GM23248 (cell line): ENCODE data around the gene ALK.

ENCODE experiments used
- EZH2 ChIP-seq: fragments of 200-600 bp; sonication (generic); IDR thresholded peaks from 2 replicates; pipeline ENCODE4 v1.6.1; 2018; ENCODE audit warnings: antibody characterized with exemption, mild to moderate bottlenecking; ENCODE audit not compliant: insufficient read depth, poor library complexity, severe bottlenecking
- EZH2phosphoT487 ChIP-seq: fragments of 200-600 bp; sonication (generic); IDR thresholded peaks from 2 replicates; pipeline ENCODE4 v1.6.1; 2018; ENCODE audit warnings: antibody characterized with exemption, moderate library complexity, mild to moderate bottlenecking, low read depth; ENCODE audit not compliant: insufficient read depth

GRCh38 chr2:29296585-29296984 lies 624.8 kb downstream of the ALK start:
- TF ChIP-seq EZH2 = no peak
- TF ChIP-seq EZH2phosphoT487 = no peak
